Activated CD4-positive, alpha-beta T cell treated with anti-CD3 and anti-CD28 coated beads for 36 hours (primary cell): ENCODE data around the gene LPP. TPM values are rescaled to one million over a fixed set of nuclear protein-coding genes. Genes with fewer than 3 reads are reported as not detected.

ENCODE experiments used
- ATAC-seq: fragments of 200-7000 bp; cut with Tn5 transposase; one replicate; pipeline ENCODE4 v1.10.0; 2021; ENCODE audit warnings: mild to moderate bottlenecking, moderate library complexity
- CTCF ChIA-PET: fragments of 350-600 bp; sonication (Branson Sonifier 250); formaldehyde crosslinking; loops from one replicate; lab custom pipeline; 2021; ENCODE audit warnings: antibody characterized with exemption; lab: Charles Lee
- POLR2A ChIA-PET: fragments of 350-600 bp; sonication (Branson Sonifier 250); formaldehyde crosslinking; loops from one replicate; lab custom pipeline; 2021; ENCODE audit warnings: antibody characterized with exemption, inconsistent platforms; lab: Charles Lee
- DNase-seq: peaks from one replicate; pipeline ENCODE4 v3.0.0-alpha.2; 2020
- H3K27ac Mint-ChIP-seq: one replicate; pipeline ENCODE4 v1.8.0; 2021; ENCODE audit warnings: mixed read lengths
- H3K27me3 Mint-ChIP-seq: one replicate; pipeline ENCODE4 v1.8.0; 2021; ENCODE audit warnings: mixed read lengths
- H3K36me3 Mint-ChIP-seq: one replicate; pipeline ENCODE4 v1.8.0; 2021; ENCODE audit warnings: low read depth, mixed read lengths
- H3K4me1 Mint-ChIP-seq: one replicate; pipeline ENCODE4 v1.8.0; 2021; ENCODE audit warnings: mixed read lengths
- H3K4me3 Mint-ChIP-seq: one replicate; pipeline ENCODE4 v1.8.0; 2021; ENCODE audit warnings: mild to moderate bottlenecking, moderate library complexity, mixed read lengths
- H3K9me3 Mint-ChIP-seq: one replicate; pipeline ENCODE4 v1.8.0; 2021; ENCODE audit warnings: low read depth, mixed read lengths
- intact Hi-C, 2 experiments: fragments of 100-400 bp; cut with DNase I in 1 of 2; cut with micrococcal nuclease in 1 of 2; formaldehyde crosslinking; loops; one replicate each; pipeline versions ENCODE4 v1.14.2 to v1.15.1; 2022 to 2024; cut with DNase I, micrococcal nuclease
- total RNA-seq, 2 experiments: library from RNA; stranded (reverse); gene quantifications; one replicate each; pipeline ENCODE4 v1.2.3, GENCODE V29; 2021

Gene LPP
- total RNA-seq, 2 experiments from 2014 or later = 34.7 to 40.6 TPM

DNA sequence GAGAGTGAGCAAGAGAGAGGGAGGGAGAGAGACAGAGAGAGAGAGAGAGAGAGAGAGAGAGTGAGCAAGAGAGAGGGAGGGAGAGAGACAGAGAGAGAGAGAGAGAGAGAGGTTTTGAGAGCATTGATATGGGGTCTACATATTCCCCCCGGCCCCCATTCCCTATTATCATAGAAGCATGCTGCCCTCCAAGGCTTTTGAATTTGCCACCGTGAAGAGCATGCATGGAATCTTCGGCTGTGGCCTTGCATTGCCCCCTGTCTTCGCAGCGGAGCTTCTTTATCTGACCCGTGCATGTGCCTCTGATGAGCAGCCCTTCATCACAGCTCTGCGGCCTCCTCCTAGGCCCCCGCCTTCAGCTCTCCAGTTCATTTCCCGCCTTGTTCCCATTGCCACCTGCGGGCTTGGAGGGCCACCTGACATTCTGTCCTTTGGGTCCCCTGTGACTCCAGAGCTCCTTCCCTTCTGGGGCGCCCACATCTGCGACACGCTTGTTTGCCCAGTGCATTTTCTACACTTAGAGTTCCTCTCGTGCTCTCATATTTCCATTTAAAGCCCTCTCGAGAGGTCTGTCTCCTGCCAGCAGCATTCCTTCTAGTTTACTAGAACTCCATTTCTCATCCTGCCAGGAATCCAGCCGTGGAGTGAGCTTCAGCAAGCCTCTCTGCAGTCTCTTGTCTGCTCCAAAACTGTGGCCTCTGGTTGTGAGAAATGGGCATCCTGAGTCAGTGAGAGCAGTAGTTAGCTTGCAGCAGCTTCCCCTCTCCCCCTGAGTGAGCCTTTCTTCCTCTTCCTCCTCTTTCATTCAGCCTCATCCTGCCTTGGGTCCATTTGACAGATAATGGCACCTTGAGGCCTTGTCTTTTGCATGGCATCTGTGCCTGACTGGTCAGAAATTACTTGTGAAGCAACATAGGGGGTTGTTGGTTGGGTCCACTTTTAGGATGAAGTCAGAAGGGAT, 25.3 kb downstream of the LPP start:
- H3K27me3 Mint-ChIP-seq = no peaks in the 10 kb centered on the region
- H3K4me3 Mint-ChIP-seq = no peak overlapping the region
- peaks cover 11% of the 10 kb centered on the region for H3K36me3 Mint-ChIP-seq
- intact Hi-C loops = loop anchor here in 1 of 2 experiments (10.0 kb wide), 1 partner anchor 736 kb away; no protein-coding TSS in a partner anchor
- ATAC-seq (no peak), DNase-seq (no peak)
- H3K9me3 Mint-ChIP-seq = no peaks in the 10 kb centered on the region
- POLR2A ChIA-PET = no interaction called here
- CTCF ChIA-PET = no interaction called here
- no peak overlapping the region for H3K27ac Mint-ChIP-seq
- H3K4me1 Mint-ChIP-seq = peaks cover 30% of the 10 kb centered on the region

DNA sequence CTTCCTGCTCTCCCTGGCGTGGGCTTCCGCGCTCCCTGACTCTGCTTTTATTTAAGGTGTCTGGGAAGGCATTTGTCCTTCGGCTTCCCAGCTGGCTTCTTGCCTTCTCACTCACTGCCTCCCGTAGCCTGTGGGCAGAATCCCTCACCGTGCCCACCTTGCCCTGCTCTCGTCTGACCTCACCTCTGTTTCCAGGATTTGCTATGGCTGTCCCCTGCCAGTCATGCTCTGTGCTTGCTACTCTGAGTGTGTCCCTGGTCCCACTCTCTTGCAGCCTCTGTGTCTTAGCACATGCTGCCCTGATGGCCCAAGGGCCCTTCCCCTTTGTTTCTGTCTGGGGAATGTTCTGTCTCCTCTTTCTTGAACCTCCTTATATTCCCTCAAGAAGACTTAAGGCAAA, 26.2 kb downstream of the LPP start:
- H3K9me3 Mint-ChIP-seq = no peaks in the 10 kb centered on the region
- H3K27ac Mint-ChIP-seq = no peak overlapping the region
- intact Hi-C loops = no loop called here
- no peak overlapping the region for H3K4me3 Mint-ChIP-seq
- POLR2A ChIA-PET = no interaction called here
- peaks cover 28% of the 10 kb centered on the region for H3K4me1 Mint-ChIP-seq
- DNase-seq (no peak), ATAC-seq (no peak)
- H3K36me3 Mint-ChIP-seq = peaks cover 7% of the 10 kb centered on the region
- no peaks in the 10 kb centered on the region for H3K27me3 Mint-ChIP-seq
- CTCF ChIA-PET = no interaction called here

GRCh38 chr3:188183452-188183851, 29.5 kb downstream of the LPP start:
- Mint-ChIP-seq H3K9me3 (no peaks in the 10 kb centered on the region), H3K27ac (no peak overlapping the region), H3K4me3 (no peak overlapping the region), H3K27me3 (no peaks in the 10 kb centered on the region), H3K36me3 (peaks cover 3% of the 10 kb centered on the region), H3K4me1 (peaks cover 35% of the 10 kb centered on the region)
- no peak for ATAC-seq
- DNase-seq = no peak
- intact Hi-C loops = no loop called here
- CTCF ChIA-PET = no interaction called here
- POLR2A ChIA-PET = interaction anchor here (0.6 kb wide), 1 partner anchor 244 kb away, joined by 3 read pairs; no protein-coding TSS in a partner anchor

- no peak for ATAC-seq
- DNase-seq = no peak
- Mint-ChIP-seq H3K36me3 (peaks cover 7% of the 10 kb centered on the region), H3K4me3 (no peak overlapping the region), H3K27me3 (no peaks in the 10 kb centered on the region), H3K9me3 (no peaks in the 10 kb centered on the region), H3K4me1 (peaks cover 37% of the 10 kb centered on the region), H3K27ac (no peak overlapping the region)
- CTCF ChIA-PET = no interaction called here
- intact Hi-C loops = no loop called here
- POLR2A ChIA-PET = interaction anchor here (0.6 kb wide), 2 partner anchors 11 to 245 kb away, joined by 3 to 5 read pairs; no protein-coding TSS in a partner anchor
Observed at GRCh38 chr3:188184160-188184559, 30.2 kb downstream of the LPP start.

GRCh38 chr3:188184649-188185048, 30.7 kb downstream of the LPP start:
- Mint-ChIP-seq H3K4me3 (no peak overlapping the region), H3K36me3 (peaks cover 7% of the 10 kb centered on the region), H3K27me3 (no peaks in the 10 kb centered on the region), H3K4me1 (peaks cover 37% of the 10 kb centered on the region), H3K9me3 (no peaks in the 10 kb centered on the region), H3K27ac (no peak overlapping the region)
- DNase-seq (no peak), ATAC-seq (no peak)
- CTCF ChIA-PET = interaction anchor here (0.5 kb wide), 1 partner anchor 1288 kb away, joined by 6 read pairs; no protein-coding TSS in a partner anchor
- intact Hi-C loops = no loop called here
- POLR2A ChIA-PET = interaction anchor here (0.6 kb wide), 1 partner anchor 11 kb away, joined by 5 read pairs; no protein-coding TSS in a partner anchor

DNA sequence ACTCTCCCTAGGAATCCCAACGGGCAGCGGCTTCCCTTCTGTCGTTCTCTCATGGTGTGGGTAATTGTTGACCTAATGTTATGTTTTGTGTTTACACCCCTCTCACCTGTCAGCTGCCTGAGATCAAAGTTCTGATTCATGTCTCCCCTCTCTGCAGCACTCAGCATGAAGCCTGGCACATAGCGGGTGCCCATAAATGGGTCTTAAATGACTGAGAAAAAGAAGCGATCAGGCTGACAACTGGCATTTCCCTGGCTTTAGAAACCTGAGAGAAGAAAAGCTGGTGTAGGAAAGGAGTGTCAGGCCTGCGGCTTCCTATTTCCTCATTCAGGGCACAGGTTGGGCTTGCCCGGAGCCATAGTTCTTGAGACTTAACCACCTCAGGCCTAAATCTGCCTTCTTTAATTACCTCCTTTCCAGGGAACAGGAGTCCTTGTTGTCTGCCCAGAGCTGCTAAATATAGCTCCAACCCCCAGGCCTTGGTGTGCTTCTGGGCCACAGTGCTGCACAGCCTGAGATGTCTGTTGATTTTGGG, 31.8 kb downstream of the LPP start:
- H3K27ac Mint-ChIP-seq = no peak overlapping the region
- peaks cover 10% of the 10 kb centered on the region for H3K36me3 Mint-ChIP-seq
- intact Hi-C loops = no loop called here
- CTCF ChIA-PET = interaction anchor here (1.0 to 1.1 kb wide), 2 partner anchors 439 to 445 kb away, joined by 3 read pairs; no protein-coding TSS in a partner anchor
- peak; percentile 60 for ATAC-seq
- no peaks in the 10 kb centered on the region for H3K9me3 Mint-ChIP-seq
- POLR2A ChIA-PET = interaction anchor here (0.6 to 0.9 kb wide), 4 partner anchors 33 to 446 kb away, joined by 3 to 6 read pairs (median 4); no protein-coding TSS in a partner anchor
- no peak overlapping the region for H3K4me3 Mint-ChIP-seq
- H3K4me1 Mint-ChIP-seq = peaks cover 47% of the 10 kb centered on the region
- no peaks in the 10 kb centered on the region for H3K27me3 Mint-ChIP-seq
- DNase-seq = peak; percentile 33

DNA sequence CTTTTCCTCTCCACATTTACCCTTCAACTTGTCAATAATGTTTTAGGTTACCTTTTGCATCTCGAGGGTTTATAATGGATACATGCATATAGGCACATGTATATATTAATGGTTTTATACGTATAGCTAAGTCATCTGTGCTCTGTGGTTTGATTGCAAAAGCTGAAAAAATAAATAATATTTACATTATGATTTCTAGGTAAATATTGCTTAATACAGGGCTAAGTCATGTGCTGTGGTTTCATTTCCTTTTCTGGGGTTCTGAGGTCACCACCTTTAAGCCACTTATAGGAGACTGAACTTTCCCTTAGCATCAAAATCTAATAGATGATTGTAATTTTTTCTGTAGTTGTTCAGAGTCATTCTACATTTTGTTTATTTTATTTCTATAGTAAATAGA, 33.1 kb downstream of the LPP start:
- no peaks in the 10 kb centered on the region for H3K9me3 Mint-ChIP-seq
- DNase-seq (no peak), ATAC-seq (no peak)
- intact Hi-C loops = no loop called here
- H3K4me1 Mint-ChIP-seq = peaks cover 47% of the 10 kb centered on the region
- peak overlapping the region; percentile 29 for H3K27ac Mint-ChIP-seq
- POLR2A ChIA-PET = no interaction called here
- no peaks in the 10 kb centered on the region for H3K27me3 Mint-ChIP-seq
- CTCF ChIA-PET = no interaction called here
- no peak overlapping the region for H3K4me3 Mint-ChIP-seq
- peaks cover 15% of the 10 kb centered on the region for H3K36me3 Mint-ChIP-seq

DNA sequence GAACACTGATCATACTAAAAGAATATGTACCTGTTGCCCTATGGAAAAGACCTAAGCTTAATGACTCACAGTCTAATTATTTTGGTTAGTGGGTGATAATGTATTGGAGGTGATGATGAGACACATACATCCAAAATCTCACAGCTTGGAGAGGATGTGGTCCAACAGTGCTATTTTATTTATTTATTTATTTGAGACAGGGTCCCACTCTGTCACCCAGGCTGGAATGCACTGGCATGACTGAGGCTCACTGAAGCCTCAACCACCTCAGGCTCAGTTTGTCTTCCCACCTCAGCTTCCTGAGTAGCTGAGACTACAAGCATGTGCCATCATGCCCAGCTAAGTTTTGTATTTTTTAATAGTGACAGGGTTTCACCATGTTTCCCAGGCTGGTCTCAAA, 35.0 kb downstream of the LPP start:
- ChIA-PET POLR2A (no interaction called here), CTCF (no interaction called here)
- Mint-ChIP-seq H3K36me3 (peaks cover 22% of the 10 kb centered on the region), H3K27ac (no peak overlapping the region), H3K27me3 (no peaks in the 10 kb centered on the region), H3K9me3 (no peaks in the 10 kb centered on the region), H3K4me1 (peaks cover 47% of the 10 kb centered on the region), H3K4me3 (no peak overlapping the region)
- ATAC-seq = no peak
- intact Hi-C loops = no loop called here
- DNase-seq = no peak

DNA sequence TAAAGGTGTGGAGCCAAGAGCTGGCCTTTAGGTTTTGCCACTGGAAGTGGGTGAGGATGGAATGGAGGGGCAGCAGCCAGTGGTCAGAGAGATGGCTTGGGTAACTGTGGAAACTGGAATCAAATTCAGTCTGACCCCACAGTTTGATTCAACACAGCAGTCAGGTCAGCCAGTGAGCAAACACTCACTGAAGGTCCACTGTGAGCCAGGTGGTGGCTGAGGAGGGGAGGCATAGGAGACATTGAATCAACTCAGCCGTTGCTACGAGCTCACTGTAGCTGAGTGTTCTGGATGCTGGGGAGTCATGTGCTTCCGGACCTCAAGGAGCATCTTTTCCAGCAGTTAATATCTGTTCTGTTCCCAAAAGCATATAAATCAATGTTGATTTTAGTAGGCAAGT, 37.5 kb downstream of the LPP start:
- H3K27me3 Mint-ChIP-seq = no peaks in the 10 kb centered on the region
- ATAC-seq = no peak

GRCh38 chr3:188192034-188192433, 38.1 kb downstream of the LPP start:
- Mint-ChIP-seq H3K27ac (no peak overlapping the region), H3K27me3 (no peaks in the 10 kb centered on the region), H3K4me1 (peaks cover 40% of the 10 kb centered on the region), H3K4me3 (no peak overlapping the region), H3K9me3 (no peaks in the 10 kb centered on the region), H3K36me3 (peaks cover 23% of the 10 kb centered on the region)
- ChIA-PET POLR2A (no interaction called here), CTCF (no interaction called here)
- intact Hi-C loops = no loop called here
- DNase-seq (no peak), ATAC-seq (no peak)

More for the DNA sequence above, 37.5 kb downstream of the LPP start:
- Mint-ChIP-seq H3K4me1 (peaks cover 43% of the 10 kb centered on the region), H3K9me3 (no peaks in the 10 kb centered on the region), H3K4me3 (no peak overlapping the region), H3K36me3 (peaks cover 23% of the 10 kb centered on the region), H3K27ac (peak overlapping the region; percentile 4)
- DNase-seq = no peak
- ChIA-PET CTCF (interaction anchor here (0.7 to 0.9 kb wide), 3 partner anchors 15 to 451 kb away, joined by 3 read pairs; no protein-coding TSS in a partner anchor), POLR2A (interaction anchor here (0.8 kb wide), 1 partner anchor 139 kb away, joined by 4 read pairs; no protein-coding TSS in a partner anchor)
- intact Hi-C loops = no loop called here

DNA sequence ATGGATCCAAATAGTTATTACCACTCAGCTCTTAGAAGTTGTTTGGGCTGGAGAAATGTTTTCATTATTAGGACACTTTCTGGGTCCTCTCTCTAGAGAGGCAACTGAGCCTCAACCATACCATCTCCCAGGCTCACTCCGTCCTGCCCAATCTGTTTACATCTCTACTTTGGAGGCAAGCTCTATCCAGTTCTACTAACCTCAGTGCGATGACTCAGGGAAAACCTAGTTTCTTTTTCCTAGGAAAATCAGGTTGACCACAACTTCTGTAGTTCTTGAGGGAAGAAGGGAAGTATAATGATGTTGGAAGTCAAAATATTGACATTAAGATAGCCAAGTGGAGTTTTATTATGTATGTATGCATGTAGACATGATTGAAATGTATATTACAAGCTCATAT, 40.4 kb downstream of the LPP start:
- Mint-ChIP-seq H3K36me3 (peaks cover 18% of the 10 kb centered on the region), H3K27me3 (no peaks in the 10 kb centered on the region), H3K9me3 (no peaks in the 10 kb centered on the region), H3K4me1 (peaks cover 26% of the 10 kb centered on the region), H3K27ac (no peak overlapping the region), H3K4me3 (no peak overlapping the region)
- ATAC-seq (no peak), DNase-seq (no peak)
- ChIA-PET POLR2A (interaction anchor here (0.6 kb wide), 1 partner anchor 454 kb away, joined by 6 read pairs; no protein-coding TSS in a partner anchor), CTCF (interaction anchor here (0.6 kb wide), 1 partner anchor 847 kb away, joined by 4 read pairs; no protein-coding TSS in a partner anchor)
- intact Hi-C loops = no loop called here
